ENCODE measurements around the gene OR6B3. TPM values are rescaled to one million over a fixed set of nuclear protein-coding genes. Genes with fewer than 3 reads are reported as not detected.

Gene OR6B3
- not detected for total RNA-seq

- no peak for DNase-seq (ENCODE audit: low spot score)
These were observed at the start of gene OR6B3 for GRCh38 chr2:240053173-240054155. OR6B3 (minus strand) TSS chr2:240053521.

- no peak for DNase-seq (ENCODE audit: low spot score)
These were observed 45.0 kb upstream of the OR6B3 start for GRCh38 chr2:240098349-240098748.

GRCh38 chr2:240095556-240096523, 42.5 kb upstream of the OR6B3 start:
- no peak for DNase-seq (ENCODE audit: low spot score)

- DNase-seq (ENCODE audit: low spot score): no peak
These were observed 36.0 kb upstream of the OR6B3 start for GRCh38 chr2:240089306-240089705.

GRCh38 chr2:240086563-240086962, 33.2 kb upstream of the OR6B3 start:
- DNase-seq (ENCODE audit: low spot score): no peak

- no peak for DNase-seq (ENCODE audit: low spot score)
These were observed 25.3 kb upstream of the OR6B3 start for GRCh38 chr2:240078631-240079030.

GRCh38 chr2:240077442-240077841, 24.1 kb upstream of the OR6B3 start:
- no peak for DNase-seq (ENCODE audit: low spot score)

- DNase-seq (ENCODE audit: low spot score): no peak
These were observed 21.2 kb upstream of the OR6B3 start for GRCh38 chr2:240074545-240074944.

GRCh38 chr2:240070907-240071306, 17.6 kb upstream of the OR6B3 start:
- no peak for DNase-seq (ENCODE audit: low spot score)

- no peak for DNase-seq (ENCODE audit: low spot score)
These were observed 16.5 kb upstream of the OR6B3 start for GRCh38 chr2:240069829-240070228.

GRCh38 chr2:240068193-240068592, 14.9 kb upstream of the OR6B3 start:
- no peak for DNase-seq (ENCODE audit: low spot score)

GRCh38 chr2:240066489-240066888, 13.2 kb upstream of the OR6B3 start:
- no peak for DNase-seq (ENCODE audit: low spot score)

GRCh38 chr2:240064898-240065297, 11.6 kb upstream of the OR6B3 start:
- no peak for DNase-seq (ENCODE audit: low spot score)

GRCh38 chr2:240060977-240061591, 7.8 kb upstream of the OR6B3 start:
- peak; percentile 47 for DNase-seq (ENCODE audit: low spot score)

- DNase-seq (ENCODE audit: low spot score): no peak
These were observed 3.4 kb upstream of the OR6B3 start for GRCh38 chr2:240056678-240057077.

GRCh38 chr2:240055177-240055917, 2.0 kb upstream of the OR6B3 start:
- DNase-seq (ENCODE audit: low spot score): no peak

- no peak for DNase-seq (ENCODE audit: low spot score)
These were observed 797 bp downstream of the OR6B3 start for GRCh38 chr2:240052524-240052923.

- no peak for DNase-seq (ENCODE audit: low spot score)
These were observed 1.6 kb downstream of the OR6B3 start for GRCh38 chr2:240051697-240052096.

GRCh38 chr2:240050278-240050677, 3.0 kb downstream of the OR6B3 start:
- DNase-seq (ENCODE audit: low spot score): no peak

- no peak for DNase-seq (ENCODE audit: low spot score)
These were observed 5.1 kb downstream of the OR6B3 start for GRCh38 chr2:240048237-240048636.

- DNase-seq (ENCODE audit: low spot score): no peak
These were observed 8.2 kb downstream of the OR6B3 start for GRCh38 chr2:240045098-240045497.

Data from mucosa of gallbladder (tissue), 1 donor.